ENCODE measurements around the gene BBS1. TPM values are rescaled to one million over a fixed set of nuclear protein-coding genes. Genes with fewer than 3 reads are reported as not detected.
"Not testable (repeated sequence)": the region's sequence is repeated elsewhere in the genome, so short reads cannot be mapped to it uniquely, and the experiment has no call there.

Gene BBS1
- total RNA-seq, 1 donor from 2014 or later: 53.8 TPM

- DNase-seq (ENCODE audit: extremely low spot score in 2 of 2): no peak
- H3K36me3 ChIP-seq: peaks cover 0 to 24% of the 10 kb centered on the region in 2 donors
- H3K4me3 ChIP-seq: no peak overlapping the region
- H3K27ac ChIP-seq: no peak overlapping the region
- intact Hi-C loops (cut with DNase I): loop anchor here (10.0 kb wide), 1 partner anchor 85 kb away; no protein-coding TSS in a partner anchor
- no peaks in the 10 kb centered on the region for H3K9me3 ChIP-seq
- peaks cover 26% of the 10 kb centered on the region for H3K4me1 ChIP-seq
- no peaks in the 10 kb centered on the region for H3K27me3 ChIP-seq
- TF ChIP-seq POLR2AphosphoS5 (IDR thresholded peaks at IDR 0.05; ENCODE audit: insufficient read depth in 1 of 2, low read depth in 1 of 2) (no peak), CTCF (IDR thresholded peaks at IDR 0.05) (no peak), POLR2A (IDR thresholded peaks at IDR 0.05) (no peak)
Measured at GRCh38 chr11:66539870-66540213, 29.4 kb downstream of the BBS1 start.

DNA sequence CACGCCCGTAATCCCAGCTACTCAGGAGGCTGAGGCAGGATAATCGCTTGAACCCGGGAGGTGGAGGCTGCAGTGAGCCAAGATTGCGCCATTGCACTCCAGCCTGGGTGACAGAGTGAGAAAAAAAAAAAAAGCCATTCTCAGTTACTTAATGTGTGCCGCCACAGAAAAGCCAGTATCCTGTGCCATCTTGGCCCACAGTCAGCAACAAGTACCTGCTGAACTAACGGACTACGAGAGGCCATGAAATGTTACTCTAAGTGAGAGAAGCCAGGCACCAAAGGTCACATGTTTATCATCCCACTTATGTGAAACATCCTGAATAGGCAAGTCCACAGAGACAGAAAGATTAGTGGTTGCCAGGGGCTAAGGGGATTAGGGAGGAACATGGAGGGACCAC lies 30.2 kb downstream of the BBS1 start:
- intact Hi-C loops (cut with DNase I); H3K4me3 ChIP-seq; H3K27ac ChIP-seq; H3K9me3 ChIP-seq; DNase-seq (ENCODE audit: extremely low spot score in 2 of 2); H3K27me3 ChIP-seq: not testable (repeated sequence)
- H3K36me3 ChIP-seq: peaks cover 0 to 24% of the 10 kb centered on the region in 2 donors
- H3K4me1 ChIP-seq: peaks cover 32% of the 10 kb centered on the region

- TF ChIP-seq CTCF (IDR thresholded peaks at IDR 0.05): no peak
- H3K27me3 ChIP-seq: no peaks in the 10 kb centered on the region
- DNase-seq (ENCODE audit: extremely low spot score in 2 of 2): no peak
- H3K4me1 ChIP-seq: peaks cover 39% of the 10 kb centered on the region
- H3K27ac ChIP-seq: no peak overlapping the region
- no peaks in the 10 kb centered on the region for H3K9me3 ChIP-seq
- H3K36me3 ChIP-seq: peaks cover 0 to 24% of the 10 kb centered on the region in 2 donors
- intact Hi-C loops (cut with DNase I): no loop called here
- no peak overlapping the region for H3K4me3 ChIP-seq
Measured at GRCh38 chr11:66541892-66542291, 31.5 kb downstream of the BBS1 start.

DNA sequence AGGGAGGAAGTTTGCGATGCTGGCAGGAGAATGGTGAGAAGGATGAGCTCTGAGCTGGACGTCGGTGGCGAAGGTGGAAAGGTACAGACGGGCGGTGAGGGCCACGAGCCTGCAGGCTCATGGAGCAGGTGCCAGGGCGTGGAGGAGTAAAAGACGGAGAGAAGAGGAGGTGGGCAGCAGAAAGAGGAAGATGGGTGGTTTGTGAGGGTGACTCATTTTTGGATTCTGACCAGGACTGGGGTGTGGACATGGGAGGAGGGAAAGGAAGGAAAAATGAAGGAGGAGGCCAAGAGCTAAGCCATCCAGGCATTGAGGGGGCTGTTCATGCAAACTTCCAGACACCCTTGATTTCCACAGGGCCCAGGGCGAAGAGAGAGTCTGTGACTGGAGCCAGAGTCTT lies 31.9 kb downstream of the BBS1 start:
- no peak overlapping the region for H3K4me3 ChIP-seq
- peaks cover 0 to 24% of the 10 kb centered on the region in 2 donors for H3K36me3 ChIP-seq
- no peak for DNase-seq (ENCODE audit: extremely low spot score in 2 of 2)
- TF ChIP-seq POLR2A (IDR thresholded peaks at IDR 0.05) (no peak), POLR2AphosphoS5 (IDR thresholded peaks at IDR 0.05; ENCODE audit: insufficient read depth in 1 of 2, low read depth in 1 of 2) (no peak)
- intact Hi-C loops (cut with DNase I): no loop called here
- no peaks in the 10 kb centered on the region for H3K27me3 ChIP-seq
- peaks cover 42% of the 10 kb centered on the region for H3K4me1 ChIP-seq
- no peak overlapping the region for H3K27ac ChIP-seq
- no peaks in the 10 kb centered on the region for H3K9me3 ChIP-seq

DNA sequence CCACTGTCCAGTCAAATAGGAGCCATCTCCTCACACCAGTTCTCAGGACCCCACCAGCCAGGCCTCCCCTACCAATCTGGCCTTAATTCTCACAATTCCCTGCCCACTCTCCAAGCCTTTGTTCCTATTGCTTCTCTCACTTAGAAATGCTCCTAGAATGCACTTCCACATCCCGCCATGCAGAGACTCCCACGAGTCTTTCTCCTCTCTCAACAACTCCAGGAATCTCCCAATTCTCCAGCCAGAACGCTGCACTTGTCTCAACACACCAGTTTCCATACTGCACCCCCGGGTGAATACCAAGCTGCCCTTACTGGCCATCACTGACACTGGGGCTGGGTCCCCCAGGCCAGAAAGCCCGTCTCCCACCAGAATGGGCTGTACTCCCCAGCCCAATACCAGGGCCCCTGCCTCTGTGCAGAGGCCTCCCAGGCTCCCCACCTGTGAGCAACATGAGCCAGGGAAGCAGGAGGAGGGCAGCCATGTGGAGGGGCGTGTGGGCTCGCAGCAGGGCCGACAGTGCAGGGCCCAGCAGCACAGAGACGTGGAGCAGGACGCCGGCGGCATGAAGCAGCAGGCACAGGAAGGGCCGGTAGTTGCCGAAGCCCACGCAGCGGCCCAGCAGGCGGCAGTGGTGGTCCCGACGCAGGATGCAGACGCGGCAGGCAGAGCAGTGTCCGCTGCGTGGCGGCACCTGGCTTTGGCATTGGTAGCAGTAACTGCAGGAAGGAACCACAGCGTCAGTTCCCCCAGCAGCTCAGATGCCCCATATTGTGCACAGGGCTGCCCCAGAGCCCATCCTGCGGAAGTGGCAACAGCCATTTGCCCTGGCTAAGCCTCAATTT lies 33.0 kb downstream of the BBS1 start:
- no peak for DNase-seq (ENCODE audit: extremely low spot score in 2 of 2)
- Histone ChIP-seq H3K9me3 (no peaks in the 10 kb centered on the region), H3K27me3 (no peaks in the 10 kb centered on the region), H3K36me3 (peaks cover 0 to 23% of the 10 kb centered on the region in 2 donors), H3K27ac (no peak overlapping the region), H3K4me1 (peaks cover 42% of the 10 kb centered on the region), H3K4me3 (peak overlapping the region in 1 of 2 donors; percentile 12)
- intact Hi-C loops (cut with DNase I): no loop called here
- TF ChIP-seq CTCF (IDR thresholded peaks at IDR 0.05) (peak in 1 of 3 experiments; percentile 22), POLR2A (IDR thresholded peaks at IDR 0.05) (no peak)

GRCh38 chr11:66544952-66545351 lies 34.5 kb downstream of the BBS1 start:
- H3K9me3 ChIP-seq; intact Hi-C loops (cut with DNase I); H3K27me3 ChIP-seq; DNase-seq (ENCODE audit: extremely low spot score in 2 of 2); H3K36me3 ChIP-seq: not testable (repeated sequence)
- H3K4me1 ChIP-seq: peaks cover 42% of the 10 kb centered on the region
- H3K27ac ChIP-seq: peak overlapping the region; percentile 22
- H3K4me3 ChIP-seq: peak overlapping the region; percentile 80 to 88

All from vagina (tissue), 2 donors.